Adrenal gland (tissue), 12 donors: Measurements from ENCODE around the gene USF1. TPM values are rescaled to one million over a fixed set of nuclear protein-coding genes. Genes with fewer than 3 reads are reported as not detected.

Experiments used
- DNase-seq, 7 donors: peaks; one replicate each; pipeline ENCODE4 v3.0.0-alpha.2; 2019 to 2020
- H3K27ac ChIP-seq, 5 donors: fragments of 200-600 bp; sonication (generic) in 4 of 5; 1 replicate in 3 of 5; 2 replicates in 2 of 5; pipeline versions ENCODE4 v1.5.1 to v1.8.0; 2016 to 2020; ENCODE audit warnings: mild to moderate bottlenecking in 1 of 5
- H3K27me3 ChIP-seq: fragments of 200-600 bp; 2 replicates; pipeline ENCODE4 v1.8.0; 2021
- H3K36me3 ChIP-seq, 2 donors: fragments of 200-600 bp; replicated peaks in 1 of 2; 1 replicate in 1 of 2; 2 replicates in 1 of 2; pipeline versions ENCODE4 v1.5.1 to v1.8.0; 2018 to 2022
- H3K4me1 ChIP-seq, 2 donors: fragments of 200-600 bp; replicated peaks in 1 of 2; 1 replicate in 1 of 2; 2 replicates in 1 of 2; pipeline versions ENCODE4 v1.5.1 to v1.8.0; 2018 to 2021
- H3K4me3 ChIP-seq, 4 donors: fragments of 200-600 bp; sonication (generic) in 3 of 4; one replicate each; pipeline ENCODE4 v1.5.1; 2016 to 2018
- H3K9me3 ChIP-seq, 3 donors: fragments of 200-600 bp; sonication (generic) in 1 of 3; replicated peaks in 1 of 3; 1 replicate in 2 of 3; 2 replicates in 1 of 3; pipeline versions ENCODE4 v1.5.1 to v1.8.0; 2016 to 2021
- POLR2A ChIP-seq, 2 donors: fragments of 450-650 bp; IDR thresholded peaks; one replicate each; pipeline ENCODE4 v1.6.1; 2017; ENCODE audit warnings: antibody characterized with exemption in 2 of 2, mild to moderate bottlenecking in 2 of 2, moderate library complexity in 1 of 2
- WGBS, 4 donors: extraction: QIAGEN DNeasy Blood & Tissue Kit in 2 of 4; methylation state at CpG; one replicate each; pipeline versions ENCODE4 v1.1.5 to v1.1.7; 2013 to 2017; 5-methylcytosine and 5-hydroxymethylcytosine counted together
- intact Hi-C, 2 donors: fragments of 100-400 bp; cut with DNase I; formaldehyde crosslinking; loops; one replicate each; pipeline versions ENCODE4 v1.14.1 to v1.15.0; 2022 to 2023
- polyA plus RNA-seq, 3 donors: library from polyadenylated mRNA; stranded (reverse); fragments of 200-250 nt in 2 of 3; fragments of 350-450 nt in 1 of 3; fragmentation: Illumina TruSeq in 1 of 3; extraction: RNeasy Lipid Tissue Mini Kit (QIAGEN cat#74804) in 1 of 3; gene quantifications; one replicate each; pipeline ENCODE4 v1.2.3, GENCODE V29; 2013 to 2014
- total RNA-seq, 9 donors: library from RNA; depleted of rRNA in 4 of 9; stranded (reverse); fragments of >200 nt in 4 of 9; fragments of 120-200 nt in 1 of 9; fragmentation: NEBNext Ultra II Directional in 1 of 9; extraction: Animal tissue kit (Norgen Biotek cat#: 25700) in 1 of 9; gene quantifications; one replicate each; pipeline versions ENCODE4 v1.1.0 to v1.2.4, GENCODE V29; 2013 to 2023
- TF ChIP-seq, protein P1 (sequence below), 6 experiments: fragments of 450-650 bp in 4 of 6; fragments of 200-600 bp in 2 of 6; sonication (generic) in 1 of 6; IDR thresholded peaks; 1 replicate in 5 of 6; 2 replicates in 1 of 6; pipeline versions ENCODE4 v1.5.1 to v1.8.0; 2016 to 2021; ENCODE audit warnings: antibody characterized with exemption in 6 of 6, mild to moderate bottlenecking in 2 of 6, moderate library complexity in 1 of 6
- donor health status: healthy with polysubstance abuse.
- donor health status: Bipolar disorder and iron deficiency.
- donor health status: DM: yes; HTN: yes; CAD: no.
- donor health status: DM: no; HTN: no; CAD: no.
- donor health status: DM: no; HTN: no; CAD: no.
- donor health status: DM: yes; HTN: yes; CAD: no.

The USF1 gene
- total and polyA plus RNA-seq, 12 donors, result 41.3 to 153 (median 63.7) TPM

DNA sequence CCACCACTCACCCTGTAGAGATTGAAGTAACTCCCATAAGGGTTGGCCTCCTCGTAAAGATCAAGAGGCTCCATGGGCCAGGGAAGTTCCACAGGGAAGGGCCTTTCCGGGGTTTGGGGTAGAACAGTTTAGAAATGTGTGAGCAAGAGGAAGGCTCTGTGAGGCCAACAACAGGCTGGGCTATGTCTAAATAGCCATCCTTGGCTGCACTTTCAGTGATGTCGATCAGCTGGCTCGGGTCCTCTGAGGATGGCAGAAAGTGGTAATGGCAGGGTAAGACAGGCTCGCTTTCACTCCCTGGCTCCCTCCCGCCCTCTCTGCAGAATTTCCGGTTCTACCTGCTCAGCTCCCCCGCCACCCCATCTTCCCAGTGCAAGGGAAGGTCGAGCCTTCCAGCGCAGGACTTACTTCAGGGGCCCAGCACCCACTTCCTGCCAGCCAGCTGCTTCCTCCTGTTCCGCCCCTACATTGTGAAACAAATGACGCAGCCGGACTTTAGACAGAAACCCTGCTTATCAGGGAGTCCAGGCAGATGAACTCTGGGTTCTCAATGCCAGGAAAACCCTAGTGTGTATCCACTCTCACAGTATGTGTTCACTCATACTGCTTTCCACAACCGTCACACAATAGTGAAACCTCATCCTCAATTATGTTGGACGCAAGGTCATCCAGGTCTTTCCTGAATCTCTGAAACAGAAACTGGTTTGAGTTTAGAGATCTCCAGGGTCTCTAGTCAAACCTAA lies 32.1 kb downstream of the USF1 start:
- H3K27ac ChIP-seq, result peak overlapping the region; percentile 74 to 96 (median 87)
- peak overlapping the region in 1 of 4 donors; percentile 25 for H3K4me3 ChIP-seq
- 9 to 22% (median 16%) methylated on average over 12 to 15 of the region's 15 CpGs for WGBS, 4 donors

DNA sequence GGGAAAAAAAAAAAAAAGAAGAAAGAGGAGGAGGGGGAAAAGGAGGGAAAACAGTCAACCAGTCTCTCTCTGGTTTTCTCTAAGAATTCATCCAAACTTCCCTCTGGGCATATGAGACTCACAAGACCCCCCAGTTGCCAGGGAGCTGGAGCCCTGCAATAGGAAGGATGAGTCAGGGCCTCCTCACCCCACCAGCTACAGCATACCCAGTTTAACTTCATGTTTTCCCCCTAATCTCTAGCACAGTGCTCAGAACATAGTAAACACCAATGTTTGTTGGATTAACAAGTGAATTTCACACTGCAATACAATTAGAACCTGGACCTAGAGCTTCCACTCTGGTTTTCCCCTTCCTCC lies 32.7 kb downstream of the USF1 start:
- intact Hi-C loops, result no loop called here
- Histone ChIP-seq H3K27ac (peak overlapping the region; percentile 74 to 96 (median 87)), H3K9me3 (no peaks in the 10 kb centered on the region), H3K27me3 (no peaks in the 10 kb centered on the region), H3K4me3 (peak overlapping the region in 1 of 4 donors; percentile 25), H3K4me1 (peaks cover 19 to 35% of the 10 kb centered on the region in 2 donors), H3K36me3 (no peaks in the 10 kb centered on the region)
- TF ChIP-seq POLR2A (IDR thresholded peaks at IDR 0.05), result no peak
- TF ChIP-seq, protein P1, sequence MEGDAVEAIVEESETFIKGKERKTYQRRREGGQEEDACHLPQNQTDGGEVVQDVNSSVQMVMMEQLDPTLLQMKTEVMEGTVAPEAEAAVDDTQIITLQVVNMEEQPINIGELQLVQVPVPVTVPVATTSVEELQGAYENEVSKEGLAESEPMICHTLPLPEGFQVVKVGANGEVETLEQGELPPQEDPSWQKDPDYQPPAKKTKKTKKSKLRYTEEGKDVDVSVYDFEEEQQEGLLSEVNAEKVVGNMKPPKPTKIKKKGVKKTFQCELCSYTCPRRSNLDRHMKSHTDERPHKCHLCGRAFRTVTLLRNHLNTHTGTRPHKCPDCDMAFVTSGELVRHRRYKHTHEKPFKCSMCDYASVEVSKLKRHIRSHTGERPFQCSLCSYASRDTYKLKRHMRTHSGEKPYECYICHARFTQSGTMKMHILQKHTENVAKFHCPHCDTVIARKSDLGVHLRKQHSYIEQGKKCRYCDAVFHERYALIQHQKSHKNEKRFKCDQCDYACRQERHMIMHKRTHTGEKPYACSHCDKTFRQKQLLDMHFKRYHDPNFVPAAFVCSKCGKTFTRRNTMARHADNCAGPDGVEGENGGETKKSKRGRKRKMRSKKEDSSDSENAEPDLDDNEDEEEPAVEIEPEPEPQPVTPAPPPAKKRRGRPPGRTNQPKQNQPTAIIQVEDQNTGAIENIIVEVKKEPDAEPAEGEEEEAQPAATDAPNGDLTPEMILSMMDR (IDR thresholded peaks at IDR 0.05), result no peak
- DNase-seq, result peak in 1 of 7 donors; percentile 51

More for the DNA sequence above, 32.1 kb downstream of the USF1 start:
- TF ChIP-seq, protein P1 (IDR thresholded peaks at IDR 0.05), result no peak
- TF ChIP-seq POLR2A (IDR thresholded peaks at IDR 0.05), result peak in 1 of 2 donors; percentile 83
- no peaks in the 10 kb centered on the region for H3K9me3 ChIP-seq
- DNase-seq, result peak; percentile 85 to 97 (median 96)
- intact Hi-C loops, result no loop called here
- no peaks in the 10 kb centered on the region for H3K27me3 ChIP-seq
- peaks cover 23 to 40% of the 10 kb centered on the region in 2 donors for H3K4me1 ChIP-seq
- H3K36me3 ChIP-seq, result no peaks in the 10 kb centered on the region

DNA sequence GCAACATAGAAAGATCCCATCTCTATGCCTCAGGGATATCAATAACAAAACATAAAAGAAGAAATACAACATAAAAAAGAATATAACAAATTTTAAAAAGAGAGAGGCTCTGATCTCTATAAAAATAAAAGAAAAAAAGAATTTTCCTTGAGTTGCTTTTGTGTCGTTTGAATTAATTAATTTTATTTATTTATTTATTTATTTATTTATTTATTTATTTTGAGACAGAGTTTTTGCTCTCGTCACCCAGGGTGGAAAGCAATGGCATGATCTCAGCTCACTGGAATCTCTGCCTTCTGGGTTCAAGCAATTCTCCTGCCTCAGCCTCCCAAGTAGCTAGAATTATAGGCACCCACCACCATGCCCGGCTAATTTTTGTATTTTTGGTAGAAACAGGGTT lies 33.4 kb downstream of the USF1 start:
- Histone ChIP-seq H3K9me3 (no peaks in the 10 kb centered on the region), H3K27me3 (no peaks in the 10 kb centered on the region), H3K4me3 (no peak overlapping the region), H3K36me3 (no peaks in the 10 kb centered on the region), H3K27ac (peak overlapping the region in 3 of 5 donors; percentile 86 to 96 (median 93)), H3K4me1 (peaks cover 19 to 28% of the 10 kb centered on the region in 2 donors)
- intact Hi-C loops, result no loop called here
- WGBS, 4 donors, result 86 to 95% (median 91%) methylated on average over 3 of the region's 3 CpGs
- DNase-seq, result peak in 1 of 7 donors; percentile 29
- TF ChIP-seq, protein P1 (IDR thresholded peaks at IDR 0.05), result no peak
- no peak for TF ChIP-seq POLR2A (IDR thresholded peaks at IDR 0.05)

DNA sequence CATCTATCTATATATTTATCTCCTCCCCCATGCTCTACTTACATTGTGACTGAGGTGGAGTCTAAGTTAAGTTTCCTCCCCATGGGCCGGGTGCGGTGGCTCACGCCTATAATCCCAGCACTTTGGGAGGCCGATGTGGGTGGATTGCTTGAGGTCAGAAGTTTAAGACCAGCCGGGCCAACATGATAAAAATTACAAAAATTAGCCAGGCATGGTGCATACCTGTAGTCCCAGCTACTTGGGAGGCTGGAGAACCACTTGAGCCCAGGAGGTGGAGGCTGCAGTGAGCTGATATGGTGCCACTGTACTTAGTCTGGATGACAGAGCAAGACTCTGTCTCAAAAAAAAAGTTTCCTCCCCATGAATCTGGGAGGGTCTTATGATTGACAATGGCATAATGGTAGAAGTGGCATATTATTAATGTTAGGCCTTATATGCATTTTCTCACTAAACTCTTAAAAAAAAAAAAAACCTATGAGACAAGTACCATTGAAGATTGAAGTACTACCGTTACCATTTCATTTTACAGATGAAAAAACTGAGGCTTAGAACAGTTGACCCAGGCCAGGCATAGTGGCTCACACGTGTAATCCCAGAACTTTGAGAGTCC lies 36.1 kb downstream of the USF1 start:
- TF ChIP-seq POLR2A (IDR thresholded peaks at IDR 0.05), result no peak
- TF ChIP-seq, protein P1 (IDR thresholded peaks at IDR 0.05), result no peak
- no peak for DNase-seq
- WGBS, 4 donors, result 91 to 93% (median 92%) methylated on average over 7 of the region's 7 CpGs

More for the DNA sequence above, 36.1 kb downstream of the USF1 start:
- Histone ChIP-seq H3K27me3 (no peaks in the 10 kb centered on the region), H3K9me3 (no peaks in the 10 kb centered on the region), H3K4me3 (no peak overlapping the region), H3K4me1 (peaks cover 16 to 19% of the 10 kb centered on the region in 2 donors), H3K27ac (no peak overlapping the region), H3K36me3 (no peaks in the 10 kb centered on the region)
- intact Hi-C loops, result loop anchor here in 1 of 2 donors (5.0 kb wide), 1 partner anchor 83 kb away; no protein-coding TSS in a partner anchor
